Measurements from ENCODE around the gene CHST8. TPM values are rescaled to one million over a fixed set of nuclear protein-coding genes. Genes with fewer than 3 reads are reported as not detected.
"Not testable (repeated sequence)": the region's sequence is repeated elsewhere in the genome, so short reads cannot be mapped to it uniquely, and the experiment has no call there.

CHST8 gene
- total and polyA plus RNA-seq, 9 donors = 0.48 to 2.5 (median 1.0) TPM; not detected in 1

DNA sequence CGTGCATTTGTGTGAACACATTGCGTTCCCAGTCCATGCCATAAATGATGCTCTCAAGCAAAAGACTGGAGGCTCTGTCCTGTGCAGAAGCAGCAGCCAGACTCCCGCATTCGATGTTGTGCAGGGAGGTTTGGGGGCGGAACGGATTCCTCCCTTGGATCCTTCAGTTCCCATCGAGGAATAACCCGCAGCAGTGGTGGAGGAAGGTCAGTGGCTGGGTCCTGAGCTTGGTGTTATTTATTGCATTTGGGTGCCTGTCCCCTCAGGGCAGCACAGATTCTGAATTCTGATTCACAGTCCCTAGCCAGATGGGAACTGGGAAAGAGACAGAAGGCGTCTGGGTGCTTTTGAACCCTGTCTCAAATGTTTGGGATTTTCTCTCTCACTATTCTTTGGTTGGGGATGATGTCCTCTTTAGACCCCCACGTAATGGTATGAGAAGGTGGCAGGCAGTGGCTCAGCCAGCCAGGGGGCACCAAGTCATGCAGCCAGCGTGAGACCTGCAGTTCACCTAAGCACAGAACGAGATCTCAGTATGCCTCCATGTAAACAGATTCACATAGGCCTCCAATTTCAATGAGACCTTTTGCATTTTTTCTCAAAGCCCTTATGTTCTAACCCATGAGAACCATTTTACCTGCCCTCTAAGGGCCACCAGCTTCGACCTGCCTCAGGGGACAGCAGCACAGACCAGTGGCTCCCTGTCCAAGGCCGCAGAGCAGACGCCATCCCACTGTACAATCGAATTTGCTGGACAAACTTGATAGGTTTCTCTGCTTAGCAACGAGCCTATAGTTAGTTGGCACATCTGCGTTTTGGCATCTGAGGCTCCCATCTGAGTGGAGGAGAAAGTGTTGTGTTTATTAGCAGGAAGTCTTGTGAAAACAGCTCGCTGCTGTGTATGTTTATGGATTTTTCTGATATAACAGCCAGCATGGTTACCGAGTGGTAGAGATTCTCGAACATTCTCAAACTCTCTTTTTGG is 192.7 kb downstream of the CHST8 start:
- no peak overlapping the region for H3K4me3 ChIP-seq
- H3K27ac ChIP-seq = no peak overlapping the region
- intact Hi-C loops (cut with DNase I) = no loop called here
- no peak for DNase-seq
- no peaks in the 10 kb centered on the region for H3K9me3 ChIP-seq
- H3K36me3 ChIP-seq = no peaks in the 10 kb centered on the region
- TF ChIP-seq, protein P1, sequence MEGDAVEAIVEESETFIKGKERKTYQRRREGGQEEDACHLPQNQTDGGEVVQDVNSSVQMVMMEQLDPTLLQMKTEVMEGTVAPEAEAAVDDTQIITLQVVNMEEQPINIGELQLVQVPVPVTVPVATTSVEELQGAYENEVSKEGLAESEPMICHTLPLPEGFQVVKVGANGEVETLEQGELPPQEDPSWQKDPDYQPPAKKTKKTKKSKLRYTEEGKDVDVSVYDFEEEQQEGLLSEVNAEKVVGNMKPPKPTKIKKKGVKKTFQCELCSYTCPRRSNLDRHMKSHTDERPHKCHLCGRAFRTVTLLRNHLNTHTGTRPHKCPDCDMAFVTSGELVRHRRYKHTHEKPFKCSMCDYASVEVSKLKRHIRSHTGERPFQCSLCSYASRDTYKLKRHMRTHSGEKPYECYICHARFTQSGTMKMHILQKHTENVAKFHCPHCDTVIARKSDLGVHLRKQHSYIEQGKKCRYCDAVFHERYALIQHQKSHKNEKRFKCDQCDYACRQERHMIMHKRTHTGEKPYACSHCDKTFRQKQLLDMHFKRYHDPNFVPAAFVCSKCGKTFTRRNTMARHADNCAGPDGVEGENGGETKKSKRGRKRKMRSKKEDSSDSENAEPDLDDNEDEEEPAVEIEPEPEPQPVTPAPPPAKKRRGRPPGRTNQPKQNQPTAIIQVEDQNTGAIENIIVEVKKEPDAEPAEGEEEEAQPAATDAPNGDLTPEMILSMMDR (IDR thresholded peaks at IDR 0.05) = no peak
- TF ChIP-seq EP300 (IDR thresholded peaks at IDR 0.05) (no peak), POLR2A (IDR thresholded peaks at IDR 0.05) (no peak)
- peaks cover 3% of the 10 kb centered on the region for H3K4me1 ChIP-seq (ENCODE audit: insufficient read depth)
- no peaks in the 10 kb centered on the region for H3K27me3 ChIP-seq
- 50 to 68% (median 62%) methylated on average over 21 of the region's 21 CpGs for WGBS, 3 donors

DNA sequence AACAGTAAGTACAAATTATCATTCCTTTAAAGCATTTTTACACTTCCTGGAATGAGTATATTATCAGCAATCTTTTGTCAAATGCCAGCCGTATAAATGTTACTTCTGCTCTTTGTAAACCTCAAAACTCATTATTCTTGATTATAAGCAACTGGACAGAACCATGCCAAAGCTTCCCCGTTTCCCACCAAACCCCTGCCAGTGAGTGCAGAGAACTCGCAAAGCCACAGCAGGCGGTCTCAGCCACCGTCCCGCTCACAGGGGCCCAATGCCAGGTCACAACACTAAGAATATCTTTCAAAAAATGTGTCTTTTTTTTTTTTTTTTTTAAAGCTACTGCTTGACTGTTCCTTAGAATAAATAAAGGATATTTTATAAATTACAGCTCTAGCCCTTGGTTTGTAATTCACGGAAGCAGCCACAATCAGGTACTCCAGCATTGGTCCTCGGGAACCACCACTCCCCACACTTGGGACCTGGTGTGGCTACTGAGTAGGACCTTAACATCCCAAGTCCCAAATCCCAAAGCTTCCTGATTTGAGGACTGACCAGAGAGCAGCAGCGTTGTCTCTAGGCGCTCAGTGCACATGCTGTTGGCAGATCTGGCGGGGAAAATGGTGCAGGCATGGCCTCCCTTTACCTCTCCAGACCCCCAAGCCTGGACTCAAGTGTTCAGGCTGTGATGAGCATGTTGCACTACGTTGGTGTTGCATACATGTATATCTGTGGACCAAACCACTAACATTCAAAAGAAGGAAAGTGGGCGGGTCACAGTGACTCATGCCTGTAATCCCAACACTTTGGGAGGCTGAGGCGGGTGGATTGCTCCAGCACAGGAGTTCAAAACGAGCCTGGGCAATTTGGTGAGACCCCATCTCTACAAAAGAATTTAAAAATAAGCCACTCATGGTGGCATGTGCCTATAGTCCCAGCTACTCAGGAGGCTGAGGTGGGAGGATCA is 193.9 kb downstream of the CHST8 start:
- intact Hi-C loops (cut with DNase I) = loop anchor here in 1 of 4 donors (2.0 kb wide), 1 partner anchor 51 kb away; no protein-coding TSS in a partner anchor
- Histone ChIP-seq H3K4me1 (ENCODE audit: insufficient read depth) (peaks cover 10% of the 10 kb centered on the region), H3K36me3 (no peaks in the 10 kb centered on the region), H3K27ac (no peak overlapping the region), H3K9me3 (no peaks in the 10 kb centered on the region), H3K4me3 (no peak overlapping the region), H3K27me3 (no peaks in the 10 kb centered on the region)
- 62 to 69% (median 66%) methylated on average over 15 of the region's 15 CpGs for WGBS, 3 donors
- TF ChIP-seq, protein P1 (IDR thresholded peaks at IDR 0.05) = no peak
- no peak for TF ChIP-seq POLR2A (IDR thresholded peaks at IDR 0.05)
- TF ChIP-seq EP300 (IDR thresholded peaks at IDR 0.05) = no peak
- DNase-seq = no peak

DNA sequence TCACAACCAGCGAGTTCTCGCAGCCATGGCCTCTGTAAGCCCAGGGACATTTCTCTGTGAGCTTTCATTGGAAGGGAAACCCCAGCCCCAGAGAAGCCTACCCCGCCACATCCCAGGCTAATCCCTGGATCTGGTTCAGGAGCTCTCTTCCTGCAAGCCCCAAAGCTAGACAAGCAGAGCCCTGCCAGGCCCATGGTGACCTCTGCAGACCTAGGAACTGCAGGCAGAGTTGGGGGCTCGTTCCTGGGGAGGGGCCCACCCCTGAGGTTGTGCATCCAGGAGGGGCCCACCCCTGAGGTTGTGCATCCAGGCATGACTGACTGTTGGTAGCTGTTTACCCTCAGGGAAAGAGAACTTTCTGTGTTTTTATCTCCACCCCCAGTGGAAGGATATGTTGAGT is 196.7 kb downstream of the CHST8 start:
- Histone ChIP-seq H3K4me3 (no peak overlapping the region), H3K27ac (no peak overlapping the region), H3K4me1 (ENCODE audit: insufficient read depth) (peaks cover 11% of the 10 kb centered on the region), H3K36me3 (no peaks in the 10 kb centered on the region), H3K9me3 (no peaks in the 10 kb centered on the region), H3K27me3 (no peaks in the 10 kb centered on the region)
- 80 to 93% (median 86%) methylated on average over 4 of the region's 4 CpGs for WGBS, 3 donors
- intact Hi-C loops (cut with DNase I) = no loop called here
- no peak for DNase-seq
- TF ChIP-seq, protein P1 (IDR thresholded peaks at IDR 0.05) = no peak
- TF ChIP-seq POLR2A (IDR thresholded peaks at IDR 0.05) = no peak
- no peak for TF ChIP-seq EP300 (IDR thresholded peaks at IDR 0.05)

DNA sequence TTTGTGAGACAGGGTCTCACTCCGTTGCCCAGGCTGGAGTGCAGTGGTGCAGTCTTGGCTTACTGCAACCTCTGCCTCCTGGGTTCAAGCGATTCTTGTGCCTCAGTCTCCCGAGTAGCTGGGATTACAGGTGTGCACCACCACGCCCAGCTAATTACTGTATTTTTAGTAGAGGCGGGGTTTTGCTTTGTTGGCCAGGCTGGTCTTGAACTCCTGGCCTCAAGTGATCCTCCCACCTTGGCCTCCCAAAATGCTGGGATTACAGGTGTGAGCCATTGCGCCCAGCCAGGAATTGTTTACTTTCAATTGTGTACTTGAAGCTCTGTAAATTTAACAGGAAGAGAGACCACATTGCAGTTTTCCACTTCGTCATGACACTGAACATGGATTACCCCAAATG is 197.3 kb downstream of the CHST8 start:
- DNase-seq; H3K36me3 ChIP-seq; H3K9me3 ChIP-seq; H3K4me3 ChIP-seq; H3K27ac ChIP-seq; intact Hi-C loops (cut with DNase I); H3K27me3 ChIP-seq: not testable (repeated sequence)
- H3K4me1 ChIP-seq (ENCODE audit: insufficient read depth) = peaks cover 11% of the 10 kb centered on the region
- 96 to 97% (median 96%) methylated on average over 7 of the region's 7 CpGs for WGBS, 3 donors
